Measurements from ENCODE around the gene VAV3. TPM values are rescaled to one million over a fixed set of nuclear protein-coding genes. Genes with fewer than 3 reads are reported as not detected.

The VAV3 gene
- total and polyA plus RNA-seq, 4 donors: 1.7 to 14.4 (median 7.6) TPM

GRCh38 chr1:107689733-107690132 lies 275.2 kb downstream of the VAV3 start:
- no peaks in the 10 kb centered on the region for H3K27me3 ChIP-seq (ENCODE audit: control insufficient read depth in 3 of 3, insufficient read depth in 3 of 3, low read length in 2 of 3)
- no peak overlapping the region for H3K27ac ChIP-seq (ENCODE audit: low read depth in 1 of 2, low read length in 1 of 2)
- no peaks in the 10 kb centered on the region for H3K9me3 ChIP-seq (ENCODE audit: control insufficient read depth in 4 of 4, insufficient read depth in 3 of 4, low read length in 3 of 4)
- WGBS, 2 donors: 92 to 99% methylated on average over 4 of the region's 4 CpGs
- TF ChIP-seq CTCF (IDR thresholded peaks at IDR 0.05; ENCODE audit: control extremely low read depth, extremely low read depth): no peak
- H3K4me1 ChIP-seq (ENCODE audit: control insufficient read depth in 5 of 5, insufficient read depth in 5 of 5, low read length in 5 of 5): peaks cover 0 to 15% (median 0%) of the 10 kb centered on the region in 5 donors
- DNase-seq: no peak
- no peak overlapping the region for H3K4me3 ChIP-seq
- no peak overlapping the region for H3K9ac ChIP-seq (ENCODE audit: insufficient read depth in 1 of 2, low read length in 2 of 2)
- ATAC-seq (ENCODE audit: insufficient read depth, low FRiP score): no peak
- peaks cover 0 to 2% (median 0%) of the 10 kb centered on the region in 4 donors for H3K36me3 ChIP-seq (ENCODE audit: control insufficient read depth in 4 of 4, insufficient read depth in 4 of 4, low read length in 4 of 4)

GRCh38 chr1:107689159-107689558 lies 275.8 kb downstream of the VAV3 start:
- Histone ChIP-seq H3K36me3 (ENCODE audit: control insufficient read depth in 4 of 4, insufficient read depth in 4 of 4, low read length in 4 of 4) (peaks cover 0 to 2% (median 0%) of the 10 kb centered on the region in 4 donors), H3K9me3 (ENCODE audit: control insufficient read depth in 4 of 4, insufficient read depth in 3 of 4, low read length in 3 of 4) (no peaks in the 10 kb centered on the region), H3K4me1 (ENCODE audit: control insufficient read depth in 5 of 5, insufficient read depth in 5 of 5, low read length in 5 of 5) (peaks cover 0 to 15% (median 0%) of the 10 kb centered on the region in 5 donors), H3K27ac (ENCODE audit: low read depth in 1 of 2, low read length in 1 of 2) (no peak overlapping the region), H3K4me3 (no peak overlapping the region), H3K27me3 (ENCODE audit: control insufficient read depth in 3 of 3, insufficient read depth in 3 of 3, low read length in 2 of 3) (no peaks in the 10 kb centered on the region), H3K9ac (ENCODE audit: insufficient read depth in 1 of 2, low read length in 2 of 2) (no peak overlapping the region)
- DNase-seq (no peak), ATAC-seq (ENCODE audit: insufficient read depth, low FRiP score) (no peak)
- no peak for TF ChIP-seq CTCF (IDR thresholded peaks at IDR 0.05; ENCODE audit: control extremely low read depth, extremely low read depth)
- whole genome bisulfite sequencing, 2 donors: 75 to 87% methylated on average over 1 of the region's 1 CpG

- no peak for TF ChIP-seq CTCF (IDR thresholded peaks at IDR 0.05; ENCODE audit: control extremely low read depth, extremely low read depth)
- no peak overlapping the region for H3K9ac ChIP-seq (ENCODE audit: insufficient read depth in 1 of 2, low read length in 2 of 2)
- no peaks in the 10 kb centered on the region for H3K27me3 ChIP-seq (ENCODE audit: control insufficient read depth in 3 of 3, insufficient read depth in 3 of 3, low read length in 2 of 3)
- DNase-seq: no peak
- no peaks in the 10 kb centered on the region for H3K9me3 ChIP-seq (ENCODE audit: control insufficient read depth in 4 of 4, insufficient read depth in 3 of 4, low read length in 3 of 4)
- 87 to 91% methylated on average over 9 of the region's 9 CpGs for WGBS, 2 donors
- H3K27ac ChIP-seq (ENCODE audit: low read depth in 1 of 2, low read length in 1 of 2): no peak overlapping the region
- ATAC-seq (ENCODE audit: insufficient read depth, low FRiP score): peak; percentile 62
- no peak overlapping the region for H3K4me3 ChIP-seq
- peaks cover 0 to 2% (median 0%) of the 10 kb centered on the region in 4 donors for H3K36me3 ChIP-seq (ENCODE audit: control insufficient read depth in 4 of 4, insufficient read depth in 4 of 4, low read length in 4 of 4)
- H3K4me1 ChIP-seq (ENCODE audit: control insufficient read depth in 5 of 5, insufficient read depth in 5 of 5, low read length in 5 of 5): peaks cover 0 to 11% (median 0%) of the 10 kb centered on the region in 5 donors
Observed at GRCh38 chr1:107687849-107688753, 276.9 kb downstream of the VAV3 start.
